ENCODE measurements around the gene ARMC10.
"Not testable (repeated sequence)": the region's sequence is repeated elsewhere in the genome, so short reads cannot be mapped to it uniquely, and the experiment has no call there.

The ARMC10 gene

DNA sequence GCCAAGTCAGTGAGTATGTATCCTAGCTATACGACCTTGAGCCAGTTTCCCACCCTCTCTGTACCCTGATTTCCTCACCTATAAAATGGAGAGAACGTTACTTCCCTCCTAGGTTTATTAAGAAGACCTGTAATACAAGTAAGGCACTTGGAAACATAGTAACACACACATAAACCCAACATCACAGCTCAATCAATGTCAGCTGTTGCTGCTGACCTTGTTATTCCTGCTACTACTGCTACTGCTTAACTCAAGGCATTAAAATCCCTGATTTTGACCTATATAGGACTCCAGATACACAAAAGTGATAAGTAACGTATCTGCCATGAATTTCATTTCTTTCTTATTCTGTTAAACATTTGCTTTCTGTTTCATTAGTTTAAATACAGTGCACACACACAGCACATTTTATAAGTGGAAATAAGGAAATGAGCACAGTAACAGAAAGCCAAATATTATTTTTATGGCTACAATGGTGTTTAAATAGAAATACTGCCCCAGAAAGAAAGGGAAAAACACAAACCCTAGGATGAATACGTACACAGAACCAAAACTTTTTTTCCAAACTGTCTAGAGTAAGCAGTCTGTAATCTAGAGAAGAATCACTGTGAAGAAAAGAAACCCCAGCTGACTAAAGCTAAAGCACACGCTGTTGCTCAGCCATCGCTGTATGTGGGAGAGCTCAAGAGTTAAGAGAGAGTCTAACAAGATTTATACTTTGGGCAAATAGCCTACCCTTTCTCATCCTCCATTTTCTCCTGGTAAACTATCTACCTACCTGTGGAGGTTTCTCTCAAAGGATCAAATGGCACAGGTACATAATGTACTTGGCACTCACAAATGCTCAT, 55.0 kb downstream of the ARMC10 start:
- H3K4me3 Mint-ChIP-seq, result no peak overlapping the region
- ATAC-seq, result no peak
- H3K27ac Mint-ChIP-seq, result no peak overlapping the region
- no peaks in the 10 kb centered on the region for H3K9me3 Mint-ChIP-seq
- H3K27me3 Mint-ChIP-seq, result no peaks in the 10 kb centered on the region
- no peak for DNase-seq
- peaks cover 9% of the 10 kb centered on the region for H3K4me1 Mint-ChIP-seq

DNA sequence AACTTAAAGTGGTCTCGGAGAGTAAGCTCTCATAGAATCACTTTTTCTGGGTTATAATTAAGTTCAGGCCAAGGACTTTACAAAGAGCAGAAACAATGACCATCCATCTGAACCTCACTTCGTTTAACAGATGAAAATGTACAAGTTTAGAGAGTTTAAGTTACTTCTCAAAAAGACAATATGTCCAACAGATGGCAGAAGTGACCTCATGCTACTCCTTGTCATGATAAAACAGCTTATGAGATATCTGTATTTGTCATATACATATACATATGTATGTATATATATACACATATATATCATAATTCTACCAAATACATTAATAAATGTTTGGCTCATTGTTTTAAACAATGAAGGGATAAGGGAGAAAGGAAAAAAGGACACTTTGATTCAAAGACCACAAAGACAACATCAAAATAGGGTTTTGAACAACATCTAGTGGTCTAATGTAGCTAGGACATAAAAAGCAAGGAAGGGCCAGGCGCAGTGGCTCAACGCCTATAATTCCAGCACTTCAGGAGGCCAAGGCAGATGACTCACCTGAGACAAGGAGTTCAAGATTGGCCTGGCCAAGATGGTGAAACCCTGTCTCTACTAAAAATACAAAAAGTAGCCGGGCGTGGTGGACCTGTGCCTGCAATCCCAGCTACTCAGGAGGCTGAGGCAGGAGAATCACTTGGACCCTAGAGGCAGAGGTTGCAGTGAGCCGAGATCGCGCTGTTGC, 56.1 kb downstream of the ARMC10 start:
- DNase-seq (no peak), ATAC-seq (no peak)
- Mint-ChIP-seq H3K4me3 (no peak overlapping the region), H3K9me3 (no peaks in the 10 kb centered on the region), H3K4me1 (peaks cover 9% of the 10 kb centered on the region), H3K27me3 (no peaks in the 10 kb centered on the region), H3K27ac (no peak overlapping the region)

DNA sequence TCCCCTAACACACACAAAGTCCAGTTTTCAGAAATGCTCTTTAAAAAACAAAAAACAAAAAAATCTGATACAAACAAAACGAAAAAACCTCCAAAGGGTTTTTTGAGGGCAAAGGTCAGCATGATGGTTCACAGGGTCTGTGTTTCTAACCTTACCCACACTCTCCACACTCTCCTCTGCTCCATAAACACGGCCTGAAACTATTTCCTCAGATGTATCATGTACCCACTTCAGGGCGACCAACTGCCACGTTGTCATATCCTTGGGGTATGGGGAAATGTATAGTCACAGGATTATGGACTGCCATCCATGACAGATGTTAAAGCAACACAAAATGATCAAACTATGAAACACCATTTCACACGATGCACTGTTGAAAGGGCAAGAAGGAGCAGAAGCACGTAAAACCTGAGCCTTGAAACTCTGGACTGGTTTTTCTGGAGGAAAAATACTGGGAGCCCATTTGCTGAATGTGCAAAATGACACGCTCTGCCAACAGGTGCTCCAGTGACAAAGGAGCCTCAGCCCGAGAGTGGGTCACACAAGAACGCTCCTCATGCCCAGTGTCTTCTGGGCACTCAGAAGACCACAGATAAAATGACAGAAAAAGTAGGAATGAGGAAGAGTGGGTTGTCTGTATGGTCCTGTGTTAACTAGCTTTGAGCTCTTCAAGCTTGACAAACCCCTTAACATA, 58.2 kb downstream of the ARMC10 start:
- no peak for DNase-seq
- Mint-ChIP-seq H3K27ac (no peak overlapping the region), H3K4me1 (peaks cover 9% of the 10 kb centered on the region), H3K27me3 (no peaks in the 10 kb centered on the region), H3K4me3 (no peak overlapping the region), H3K9me3 (no peaks in the 10 kb centered on the region)
- no peak for ATAC-seq

DNA sequence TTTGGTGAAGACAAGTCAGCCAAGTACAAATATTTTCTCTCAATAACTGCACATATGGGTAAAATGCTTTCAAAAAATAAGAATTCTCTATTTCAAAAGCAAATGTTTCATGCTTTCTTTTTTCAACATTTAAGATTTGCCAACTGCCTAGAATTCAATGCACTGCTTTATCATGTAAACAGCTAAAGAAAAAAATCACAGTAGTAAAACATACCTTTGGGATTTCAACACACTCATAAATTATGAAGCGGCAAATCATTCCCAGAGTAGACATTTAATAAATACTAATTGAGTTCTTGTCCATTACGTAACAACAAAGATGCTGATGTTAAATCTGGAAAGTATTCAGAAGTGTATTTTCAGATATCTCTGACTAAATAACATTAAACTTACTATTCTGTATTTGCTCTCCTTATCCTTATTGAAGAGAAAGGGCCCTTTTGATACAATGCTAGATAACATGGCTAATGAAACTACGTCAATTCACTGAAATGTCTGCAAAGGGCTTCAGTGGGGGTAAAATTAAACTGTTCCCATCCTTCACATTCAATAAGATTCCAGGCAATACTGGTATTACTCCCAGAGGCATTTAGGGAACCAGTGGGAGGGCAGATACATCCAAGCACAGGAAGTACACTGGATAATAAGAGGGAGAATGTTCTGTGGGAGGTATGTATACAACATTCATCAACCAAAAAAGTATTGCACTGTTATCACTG, 60.1 kb downstream of the ARMC10 start:
- Mint-ChIP-seq H3K9me3 (no peaks in the 10 kb centered on the region), H3K4me1 (peaks cover 6% of the 10 kb centered on the region), H3K27ac (no peak overlapping the region), H3K27me3 (no peaks in the 10 kb centered on the region), H3K4me3 (no peak overlapping the region)
- no peak for ATAC-seq
- no peak for DNase-seq

DNA sequence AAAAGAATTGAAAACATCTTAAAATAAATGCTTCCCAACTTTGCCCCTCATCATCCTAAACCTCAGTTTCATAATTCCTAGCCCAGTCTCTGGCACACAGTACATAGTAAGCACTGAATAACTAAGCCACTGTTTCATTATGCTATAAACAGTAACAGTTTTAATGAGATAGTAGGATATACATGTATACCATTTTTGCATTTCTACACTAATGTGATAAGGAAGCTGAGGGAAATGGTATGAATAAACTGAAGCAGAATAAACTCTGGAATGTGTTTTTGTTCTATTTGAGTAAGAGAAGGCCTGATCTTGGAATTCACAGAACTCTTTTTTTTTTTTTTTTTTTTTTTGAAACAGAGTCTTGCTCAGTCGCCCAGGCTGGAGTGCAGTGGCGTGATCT, 65.1 kb downstream of the ARMC10 start:
- Mint-ChIP-seq H3K27ac (no peak overlapping the region), H3K4me1 (peaks cover 12% of the 10 kb centered on the region), H3K9me3 (peaks cover 0 to 6% of the 10 kb centered on the region in 2 donors), H3K4me3 (no peak overlapping the region), H3K27me3 (no peaks in the 10 kb centered on the region)
- ATAC-seq (no peak), DNase-seq (no peak)

DNA sequence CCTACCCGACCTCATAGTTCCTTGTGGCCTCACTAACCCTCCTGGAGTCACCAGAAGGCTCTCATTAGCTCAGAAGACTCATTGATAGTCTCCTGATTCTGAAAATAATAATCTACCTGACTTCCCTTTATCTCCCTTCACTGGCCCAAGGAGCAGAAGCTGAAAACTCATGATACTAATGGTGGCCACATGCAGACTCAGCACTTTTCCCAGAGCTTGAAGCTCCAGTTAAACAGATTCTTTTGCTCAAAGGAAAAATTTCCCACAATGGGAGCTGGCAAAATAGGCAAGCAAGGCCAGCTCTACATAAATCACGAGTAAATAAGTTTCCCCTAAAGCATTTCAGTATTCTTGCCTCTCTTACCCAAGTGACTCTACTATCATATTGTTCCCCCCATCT, 65.7 kb downstream of the ARMC10 start:
- peaks cover 0 to 6% of the 10 kb centered on the region in 2 donors for H3K9me3 Mint-ChIP-seq
- H3K27ac Mint-ChIP-seq, result no peak overlapping the region
- no peak overlapping the region for H3K4me3 Mint-ChIP-seq
- no peaks in the 10 kb centered on the region for H3K27me3 Mint-ChIP-seq
- DNase-seq (no peak), ATAC-seq (no peak)
- peaks cover 12% of the 10 kb centered on the region for H3K4me1 Mint-ChIP-seq

DNA sequence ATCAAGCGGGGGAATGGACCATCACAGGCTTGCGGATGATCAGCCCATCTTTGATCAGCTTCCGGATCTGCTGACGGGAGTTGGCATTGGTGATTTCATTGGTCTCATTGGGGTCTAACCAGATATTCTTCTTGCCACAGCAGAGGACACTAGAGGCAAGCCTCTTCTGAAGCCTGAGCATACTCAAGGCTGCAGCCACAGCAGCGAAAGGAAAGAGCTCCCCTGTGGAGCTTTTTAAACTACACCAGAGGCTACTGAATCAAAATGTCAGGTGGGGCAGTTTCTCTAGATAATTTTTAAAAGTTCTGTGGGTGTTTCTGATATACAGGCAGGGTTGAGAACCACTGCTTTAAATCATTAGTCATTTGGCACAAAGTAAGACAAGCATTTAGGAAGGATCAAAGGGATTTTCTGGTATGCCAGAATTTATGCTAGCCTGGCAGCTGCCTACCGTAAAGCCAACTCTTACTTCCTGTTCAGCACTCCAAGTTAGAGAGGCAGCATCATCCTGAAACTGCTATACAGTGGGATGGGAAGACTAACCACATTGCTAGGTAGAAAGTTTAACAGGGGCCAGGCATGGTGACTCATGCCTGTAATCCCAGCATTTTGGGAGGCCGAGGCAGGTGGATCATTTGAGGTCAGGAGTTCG, 66.9 kb downstream of the ARMC10 start:
- ATAC-seq (no peak), DNase-seq (no peak)
- Mint-ChIP-seq H3K4me1 (peaks cover 24% of the 10 kb centered on the region), H3K9me3 (peaks cover 0 to 6% of the 10 kb centered on the region in 2 donors), H3K4me3 (no peak overlapping the region), H3K27me3 (no peaks in the 10 kb centered on the region), H3K27ac (peak overlapping the region in 1 of 2 donors; percentile 13)

DNA sequence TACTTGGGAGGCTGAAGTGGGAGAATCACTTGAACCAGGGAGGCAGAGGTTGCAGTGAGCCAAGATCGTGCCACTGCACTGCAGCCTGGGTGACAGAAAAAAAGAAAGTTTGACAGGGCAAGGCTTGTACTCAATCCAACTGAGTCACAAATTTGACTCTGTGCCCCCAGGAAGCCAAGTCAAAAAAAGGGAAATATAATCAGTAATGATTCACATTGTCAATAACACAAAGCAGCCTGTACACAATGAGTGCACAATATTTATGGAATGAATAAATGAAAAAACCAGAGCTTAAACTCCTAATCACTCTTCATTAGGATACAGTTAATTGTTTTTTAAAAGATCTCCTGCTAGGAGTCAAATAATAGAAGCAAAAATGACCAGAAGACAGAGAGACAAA, 67.6 kb downstream of the ARMC10 start:
- H3K4me1 Mint-ChIP-seq, result peaks cover 30% of the 10 kb centered on the region
- H3K27ac Mint-ChIP-seq, result no peak overlapping the region
- H3K4me3 Mint-ChIP-seq, result no peak overlapping the region
- DNase-seq, result no peak
- no peak for ATAC-seq
- H3K9me3 Mint-ChIP-seq, result peaks cover 0 to 6% of the 10 kb centered on the region in 2 donors
- no peaks in the 10 kb centered on the region for H3K27me3 Mint-ChIP-seq

DNA sequence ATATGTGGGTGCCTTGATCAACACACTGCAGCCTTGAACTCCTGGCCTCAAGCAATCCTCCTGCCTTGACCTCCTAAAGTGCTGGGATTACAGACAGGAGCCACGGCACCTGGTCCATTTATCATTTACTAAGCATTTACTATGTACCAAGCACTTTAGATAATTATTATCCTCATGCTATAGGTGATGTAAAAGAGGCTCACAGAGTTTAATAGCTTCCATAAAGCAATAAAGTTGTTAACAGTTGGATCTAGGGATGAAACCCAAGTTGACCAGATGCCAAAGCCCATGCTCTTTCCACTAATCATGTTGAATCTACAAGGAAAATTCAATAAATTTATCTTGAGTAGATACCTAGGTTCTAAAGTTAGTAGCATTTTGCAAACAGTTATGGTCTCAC, 68.9 kb downstream of the ARMC10 start:
- Mint-ChIP-seq H3K4me1 (peaks cover 42% of the 10 kb centered on the region), H3K27ac (no peak overlapping the region), H3K9me3 (peaks cover 0 to 6% of the 10 kb centered on the region in 2 donors), H3K27me3 (no peaks in the 10 kb centered on the region), H3K4me3 (no peak overlapping the region)
- DNase-seq (no peak), ATAC-seq (no peak)

DNA sequence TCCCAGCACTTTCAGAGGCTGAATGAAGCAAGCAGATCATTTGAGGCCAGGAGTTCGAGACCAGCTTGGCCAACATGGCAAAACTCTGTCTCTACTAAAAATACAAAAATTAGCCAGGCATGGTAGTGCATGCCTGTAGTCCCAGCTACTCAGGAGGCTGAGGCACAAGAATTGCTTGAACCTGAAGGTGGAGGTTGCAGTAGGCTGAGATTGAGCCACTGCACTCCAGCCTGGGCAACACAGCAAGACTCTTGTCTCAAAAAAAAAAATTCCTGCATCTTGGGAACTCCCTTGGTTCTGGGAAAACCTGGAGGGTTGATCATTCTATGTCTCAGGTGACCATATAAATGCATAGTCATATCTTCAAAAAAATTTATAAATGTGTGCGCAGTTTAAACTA, 69.8 kb downstream of the ARMC10 start:
- not testable (repeated sequence) for H3K27ac Mint-ChIP-seq, H3K4me3 Mint-ChIP-seq, H3K9me3 Mint-ChIP-seq, ATAC-seq, H3K27me3 Mint-ChIP-seq, DNase-seq
- H3K4me1 Mint-ChIP-seq, result peaks cover 47% of the 10 kb centered on the region

DNA sequence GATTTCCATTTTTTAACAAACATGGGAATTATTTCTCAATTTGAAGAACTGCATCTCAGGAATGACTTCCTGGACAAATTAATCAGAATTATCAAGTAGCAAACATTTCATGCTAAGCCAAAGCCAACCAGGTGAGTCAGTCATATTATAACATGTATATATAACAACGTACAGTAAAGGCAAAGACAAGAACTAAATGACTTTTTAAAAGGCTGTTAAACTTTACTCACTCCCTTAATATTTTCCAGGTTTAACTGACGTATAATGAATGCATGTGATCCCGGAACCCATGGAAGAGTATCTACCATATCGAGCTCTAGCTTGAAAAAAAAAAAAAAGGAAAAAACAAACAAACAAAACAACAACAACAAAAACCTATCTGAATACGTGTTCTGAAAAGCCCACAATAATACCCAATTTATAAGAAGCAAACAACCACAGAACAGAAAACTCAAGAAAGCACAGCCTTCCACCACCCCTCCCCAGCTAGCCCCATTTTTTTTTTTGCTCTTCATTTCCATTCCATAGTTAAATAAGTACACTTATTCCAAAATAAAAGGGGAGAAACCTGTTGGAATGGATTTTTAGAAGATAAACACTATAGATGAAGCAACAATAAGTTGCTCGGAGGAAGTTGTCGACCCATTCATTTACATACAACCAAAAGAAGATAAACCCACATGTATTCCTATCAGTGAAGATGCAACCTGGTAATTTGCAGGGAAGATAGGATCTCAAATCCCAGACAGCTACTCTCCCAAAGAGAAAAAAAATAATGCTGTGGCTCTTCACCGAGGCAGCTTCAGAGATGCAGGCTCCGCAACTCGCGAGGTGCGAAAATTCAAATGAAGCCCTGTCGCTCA, 73.4 kb downstream of the ARMC10 start:
- peak overlapping the region; percentile 89 to 98 for H3K4me3 Mint-ChIP-seq
- no peaks in the 10 kb centered on the region for H3K27me3 Mint-ChIP-seq
- ATAC-seq (no peak), DNase-seq (no peak)
- peaks cover 46% of the 10 kb centered on the region for H3K4me1 Mint-ChIP-seq
- H3K27ac Mint-ChIP-seq, result peak overlapping the region; percentile 100
- H3K9me3 Mint-ChIP-seq, result no peaks in the 10 kb centered on the region

All from stimulated activated naive CD8-positive, alpha-beta T cell treated with anti-CD3 and anti-CD28 coated beads, Interleukin-15, amount 100 ng/mL, for 72 hours (primary cell).